ENCODE data around the gene STAT6.

STAT6 gene

DNA sequence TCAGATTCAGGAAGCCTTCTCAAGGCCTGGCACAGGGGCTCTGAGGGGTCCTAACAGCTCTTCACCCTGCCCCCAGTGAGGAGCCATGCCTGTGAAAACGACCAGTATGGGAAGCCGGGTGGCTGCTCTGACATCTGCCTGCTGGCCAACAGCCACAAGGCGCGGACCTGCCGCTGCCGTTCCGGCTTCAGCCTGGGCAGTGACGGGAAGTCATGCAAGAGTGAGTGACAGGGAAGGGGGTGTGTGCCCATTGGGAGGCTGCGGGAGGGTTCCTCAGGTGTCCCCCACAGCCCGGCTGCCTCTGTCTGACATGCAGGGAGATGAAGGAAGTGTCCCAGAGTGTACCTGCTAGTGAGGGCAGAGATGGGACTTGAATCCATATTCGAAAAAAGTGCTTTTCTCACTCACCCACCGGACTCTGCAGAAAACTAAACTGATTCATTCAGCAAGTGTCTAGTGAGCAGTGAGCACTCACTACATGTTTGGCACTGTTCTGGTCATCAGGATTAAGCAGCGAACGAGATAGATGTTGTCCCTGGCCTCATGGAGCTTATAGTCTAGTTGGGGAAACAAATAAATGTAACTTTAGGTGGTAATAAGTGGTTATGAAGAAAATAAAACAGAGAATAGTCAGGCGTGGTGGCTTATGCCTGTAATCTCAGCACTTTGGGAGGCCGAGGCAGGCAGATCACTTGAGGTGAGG is 45.7 kb upstream of the STAT6 start:
- TF ChIP-seq, protein P1, sequence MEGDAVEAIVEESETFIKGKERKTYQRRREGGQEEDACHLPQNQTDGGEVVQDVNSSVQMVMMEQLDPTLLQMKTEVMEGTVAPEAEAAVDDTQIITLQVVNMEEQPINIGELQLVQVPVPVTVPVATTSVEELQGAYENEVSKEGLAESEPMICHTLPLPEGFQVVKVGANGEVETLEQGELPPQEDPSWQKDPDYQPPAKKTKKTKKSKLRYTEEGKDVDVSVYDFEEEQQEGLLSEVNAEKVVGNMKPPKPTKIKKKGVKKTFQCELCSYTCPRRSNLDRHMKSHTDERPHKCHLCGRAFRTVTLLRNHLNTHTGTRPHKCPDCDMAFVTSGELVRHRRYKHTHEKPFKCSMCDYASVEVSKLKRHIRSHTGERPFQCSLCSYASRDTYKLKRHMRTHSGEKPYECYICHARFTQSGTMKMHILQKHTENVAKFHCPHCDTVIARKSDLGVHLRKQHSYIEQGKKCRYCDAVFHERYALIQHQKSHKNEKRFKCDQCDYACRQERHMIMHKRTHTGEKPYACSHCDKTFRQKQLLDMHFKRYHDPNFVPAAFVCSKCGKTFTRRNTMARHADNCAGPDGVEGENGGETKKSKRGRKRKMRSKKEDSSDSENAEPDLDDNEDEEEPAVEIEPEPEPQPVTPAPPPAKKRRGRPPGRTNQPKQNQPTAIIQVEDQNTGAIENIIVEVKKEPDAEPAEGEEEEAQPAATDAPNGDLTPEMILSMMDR (IDR thresholded peaks at IDR 0.05; ENCODE audit: insufficient read depth, missing control alignments): no peak
- no peak for FAIRE-seq
- no peak for DNase-seq (ENCODE audit: insufficient read length, low spot score)

- no peak for DNase-seq (ENCODE audit: insufficient read length, low spot score)
- no peak for FAIRE-seq
- TF ChIP-seq, protein P1 (IDR thresholded peaks at IDR 0.05; ENCODE audit: insufficient read depth, missing control alignments): no peak
Measured at GRCh38 chr12:57154804-57155434, 43.8 kb upstream of the STAT6 start.

GRCh38 chr12:57154076-57154475 is 42.9 kb upstream of the STAT6 start:
- TF ChIP-seq, protein P1 (IDR thresholded peaks at IDR 0.05; ENCODE audit: insufficient read depth, missing control alignments): no peak
- DNase-seq (ENCODE audit: insufficient read length, low spot score): no peak
- FAIRE-seq: no peak

DNA sequence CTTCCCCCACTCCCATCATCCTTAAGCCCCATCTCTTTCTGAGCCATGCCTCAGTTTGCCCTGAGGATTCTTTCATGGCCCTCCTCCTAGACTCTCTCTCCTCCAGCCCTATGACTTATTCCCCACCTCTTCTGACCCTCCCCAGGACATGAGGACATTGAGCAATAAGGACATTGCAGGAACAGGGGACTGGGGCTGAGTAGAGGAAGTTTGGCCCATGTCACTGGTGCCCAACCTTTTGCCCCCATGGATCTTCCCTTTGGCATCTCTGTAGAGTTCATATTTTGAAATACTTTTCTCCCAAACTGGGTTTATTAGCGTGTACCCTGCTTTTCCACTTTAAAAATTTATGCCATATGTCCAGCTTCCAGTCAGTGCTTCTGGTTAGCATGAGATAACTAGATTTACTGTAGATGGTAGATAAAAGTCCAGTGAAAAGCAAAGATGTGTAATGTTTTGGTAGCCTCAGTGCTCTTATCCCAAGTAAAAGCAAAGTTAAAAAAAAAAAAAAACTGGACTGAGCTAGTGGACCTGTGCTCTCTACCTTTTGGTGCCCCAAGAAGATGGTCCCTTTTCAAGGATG is 42.3 kb upstream of the STAT6 start:
- no peak for DNase-seq (ENCODE audit: insufficient read length, low spot score)
- TF ChIP-seq, protein P1 (IDR thresholded peaks at IDR 0.05; ENCODE audit: insufficient read depth, missing control alignments): no peak
- no peak for FAIRE-seq

GRCh38 chr12:57152639-57153038 is 41.5 kb upstream of the STAT6 start:
- FAIRE-seq (no peak), DNase-seq (ENCODE audit: insufficient read length, low spot score) (no peak)
- TF ChIP-seq, protein P1 (IDR thresholded peaks at IDR 0.05; ENCODE audit: insufficient read depth, missing control alignments): no peak

DNA sequence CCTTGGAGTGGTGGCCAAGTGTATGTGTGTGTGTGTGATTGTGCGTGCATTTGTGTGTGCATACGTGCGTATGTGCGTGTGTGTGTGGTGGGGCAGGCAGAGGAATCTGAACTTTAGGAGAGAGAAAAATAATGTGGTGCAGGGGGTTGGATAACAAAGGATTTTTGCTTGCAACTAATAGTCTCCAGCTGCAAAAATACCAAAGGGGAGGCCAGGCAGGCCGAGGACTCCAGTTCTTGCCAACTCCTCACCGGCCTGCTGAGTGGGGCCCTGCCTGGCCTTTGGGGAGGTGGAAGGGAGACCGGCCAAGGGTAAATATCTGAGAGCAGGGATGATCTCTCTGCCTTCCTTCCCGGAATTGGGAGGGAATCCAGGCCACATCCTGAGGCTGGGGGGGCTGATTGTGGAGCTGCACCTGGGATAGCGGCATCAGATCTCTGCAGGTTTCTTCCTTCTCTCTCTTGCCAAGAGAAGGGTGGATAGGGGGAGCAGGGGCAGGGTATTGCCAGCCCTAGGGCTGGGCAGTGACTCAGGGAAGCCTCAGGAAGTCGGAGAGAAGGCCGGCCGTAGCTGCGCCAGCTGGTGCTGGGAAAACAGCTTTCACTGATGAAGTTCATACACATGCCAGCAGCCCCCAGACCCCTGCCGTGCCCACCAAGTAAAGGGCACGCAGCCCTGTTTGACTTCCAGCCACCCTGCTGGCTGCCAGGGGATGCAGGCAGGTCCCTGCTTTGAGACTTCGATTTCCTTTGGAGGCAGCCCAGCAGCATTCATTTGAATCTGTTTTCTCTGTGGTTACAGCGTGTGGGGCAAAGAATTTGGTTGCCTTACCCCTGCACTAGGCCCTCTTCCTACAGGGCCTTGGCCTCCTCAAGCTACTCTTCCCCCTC is 40.8 kb upstream of the STAT6 start:
- DNase-seq (ENCODE audit: insufficient read length, low spot score): no peak

More for the DNA sequence above, 40.8 kb upstream of the STAT6 start:
- TF ChIP-seq, protein P1 (IDR thresholded peaks at IDR 0.05; ENCODE audit: insufficient read depth, missing control alignments): no peak
- no peak for FAIRE-seq

Data from D721Med (cell line).